Mesodermal cell (in vitro differentiated cells): Measurements from ENCODE around the gene SPG7.

Experiments used
- H3K27ac ChIP-seq: 2 replicates; pipeline ENCODE4 v1.7.0; 2013; ENCODE audit warnings: mild to moderate bottlenecking, low read depth, low read length, moderate library complexity; ENCODE audit not compliant: severe bottlenecking
- H3K36me3 ChIP-seq: 2 replicates; pipeline ENCODE4 v1.7.1; 2013; ENCODE audit warnings: mild to moderate bottlenecking, low read length, moderate library complexity; ENCODE audit not compliant: control insufficient read depth, insufficient read depth
- H3K4me1 ChIP-seq: one replicate; pipeline ENCODE4 v1.7.1; 2013; ENCODE audit warnings: mild to moderate bottlenecking, low read length; ENCODE audit not compliant: insufficient read depth, control insufficient read depth, poor library complexity, severe bottlenecking
- H3K4me3 ChIP-seq: 2 replicates; pipeline ENCODE4 v1.7.0; 2013; ENCODE audit warnings: low read length, control low read depth, mild to moderate bottlenecking; ENCODE audit not compliant: insufficient read depth, poor library complexity, severe bottlenecking; ENCODE audit errors: extremely low read depth
- H3K9me3 ChIP-seq: 2 replicates; pipeline ENCODE4 v1.7.1; 2013; ENCODE audit warnings: mild to moderate bottlenecking, low read length, moderate library complexity; ENCODE audit not compliant: control insufficient read depth
- WGBS, 2 experiments: methylation state at CpG; one replicate each; pipeline ENCODE4 v1.1.5; 2013; ENCODE audit warnings: missing lambda C conversion rate in 2 of 2; ENCODE audit not compliant: insufficient coverage in 2 of 2; 5-methylcytosine and 5-hydroxymethylcytosine counted together

SPG7 gene

GRCh38 chr16:89536886-89537548 is 28.8 kb downstream of the SPG7 start:
- H3K4me3 ChIP-seq = no peak overlapping the region
- peaks cover 83% of the 10 kb centered on the region for H3K36me3 ChIP-seq
- 95% methylated on average over 35 to 36 of the region's 36 CpGs for WGBS, 2 experiments
- no peaks in the 10 kb centered on the region for H3K4me1 ChIP-seq
- H3K9me3 ChIP-seq = no peaks in the 10 kb centered on the region
- H3K27ac ChIP-seq = no peak overlapping the region

GRCh38 chr16:89537549-89537925 is 29.3 kb downstream of the SPG7 start:
- H3K9me3 ChIP-seq = no peaks in the 10 kb centered on the region
- 92 to 99% methylated on average over 7 of the region's 7 CpGs for WGBS, 2 experiments
- no peak overlapping the region for H3K4me3 ChIP-seq
- H3K27ac ChIP-seq = no peak overlapping the region
- H3K4me1 ChIP-seq = no peaks in the 10 kb centered on the region
- H3K36me3 ChIP-seq = peaks cover 81% of the 10 kb centered on the region

- peaks cover 76% of the 10 kb centered on the region for H3K36me3 ChIP-seq
- 98 to 100% methylated on average over 10 to 11 of the region's 12 CpGs for WGBS, 2 experiments
- H3K9me3 ChIP-seq = no peaks in the 10 kb centered on the region
- H3K4me1 ChIP-seq = no peaks in the 10 kb centered on the region
- H3K27ac ChIP-seq = no peak overlapping the region
- H3K4me3 ChIP-seq = no peak overlapping the region
These were observed 30.1 kb downstream of the SPG7 start for GRCh38 chr16:89538286-89538685.

DNA sequence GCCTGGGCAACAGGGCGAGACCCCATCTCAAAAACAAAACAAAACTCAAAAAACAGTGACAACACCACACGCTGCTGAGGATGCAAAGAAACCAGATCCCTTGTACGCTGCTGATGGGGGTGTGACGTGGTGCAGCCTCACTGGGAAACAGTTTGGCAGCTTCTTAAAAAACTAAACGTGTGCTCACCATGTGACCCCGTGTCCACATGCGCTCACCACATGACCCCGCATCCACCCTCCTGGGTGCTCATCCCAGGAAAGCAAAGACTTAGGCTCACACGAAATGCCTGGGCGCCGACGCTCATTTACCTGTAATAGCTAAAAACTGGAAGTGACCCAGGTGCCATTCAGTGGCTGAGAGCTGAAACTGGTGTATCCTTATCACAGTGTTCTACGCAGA is 32.4 kb downstream of the SPG7 start:
- Histone ChIP-seq H3K9me3 (no peaks in the 10 kb centered on the region), H3K36me3 (peaks cover 74% of the 10 kb centered on the region), H3K4me3 (no peak overlapping the region), H3K4me1 (no peaks in the 10 kb centered on the region), H3K27ac (no peak overlapping the region)
- WGBS, 2 experiments = 91 to 93% methylated on average over 13 of the region's 13 CpGs

GRCh38 chr16:89541792-89542191 is 33.6 kb downstream of the SPG7 start:
- Histone ChIP-seq H3K4me1 (no peaks in the 10 kb centered on the region), H3K36me3 (peaks cover 76% of the 10 kb centered on the region), H3K27ac (no peak overlapping the region), H3K9me3 (no peaks in the 10 kb centered on the region), H3K4me3 (no peak overlapping the region)
- 92 to 93% methylated on average over 17 to 21 of the region's 21 CpGs for WGBS, 2 experiments

- 98% methylated on average over 10 to 11 of the region's 11 CpGs for WGBS, 2 experiments
- no peak overlapping the region for H3K4me3 ChIP-seq
- H3K9me3 ChIP-seq = no peaks in the 10 kb centered on the region
- H3K36me3 ChIP-seq = peaks cover 82% of the 10 kb centered on the region
- H3K4me1 ChIP-seq = no peaks in the 10 kb centered on the region
- no peak overlapping the region for H3K27ac ChIP-seq
These were observed 35.9 kb downstream of the SPG7 start for GRCh38 chr16:89544113-89544512.

DNA sequence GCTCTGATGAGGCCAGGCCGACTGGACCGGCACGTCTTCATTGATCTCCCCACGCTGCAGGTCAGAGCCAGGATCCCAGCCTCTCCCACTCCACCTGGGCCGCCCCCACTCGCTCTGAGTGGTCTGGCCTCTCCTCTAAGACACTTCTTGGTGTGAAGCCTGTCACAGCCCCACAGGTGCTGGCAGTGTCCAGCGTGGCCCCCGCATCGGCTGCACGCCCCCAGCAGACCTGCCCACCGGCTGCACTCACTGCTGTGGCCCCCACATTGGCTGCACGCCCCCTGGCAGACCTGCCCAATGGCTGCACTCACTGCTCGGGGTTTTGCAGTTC is 36.5 kb downstream of the SPG7 start:
- H3K9me3 ChIP-seq = no peaks in the 10 kb centered on the region
- peaks cover 83% of the 10 kb centered on the region for H3K36me3 ChIP-seq
- H3K4me3 ChIP-seq = no peak overlapping the region
- WGBS, 2 experiments = 97 to 98% methylated on average over 12 to 13 of the region's 13 CpGs
- H3K4me1 ChIP-seq = no peaks in the 10 kb centered on the region
- no peak overlapping the region for H3K27ac ChIP-seq

GRCh38 chr16:89545044-89545830 is 37.0 kb downstream of the SPG7 start:
- Histone ChIP-seq H3K4me3 (no peak overlapping the region), H3K36me3 (peaks cover 83% of the 10 kb centered on the region), H3K27ac (no peak overlapping the region), H3K9me3 (no peaks in the 10 kb centered on the region), H3K4me1 (no peaks in the 10 kb centered on the region)
- WGBS, 2 experiments = 93 to 95% methylated on average over 13 to 15 of the region's 17 CpGs

DNA sequence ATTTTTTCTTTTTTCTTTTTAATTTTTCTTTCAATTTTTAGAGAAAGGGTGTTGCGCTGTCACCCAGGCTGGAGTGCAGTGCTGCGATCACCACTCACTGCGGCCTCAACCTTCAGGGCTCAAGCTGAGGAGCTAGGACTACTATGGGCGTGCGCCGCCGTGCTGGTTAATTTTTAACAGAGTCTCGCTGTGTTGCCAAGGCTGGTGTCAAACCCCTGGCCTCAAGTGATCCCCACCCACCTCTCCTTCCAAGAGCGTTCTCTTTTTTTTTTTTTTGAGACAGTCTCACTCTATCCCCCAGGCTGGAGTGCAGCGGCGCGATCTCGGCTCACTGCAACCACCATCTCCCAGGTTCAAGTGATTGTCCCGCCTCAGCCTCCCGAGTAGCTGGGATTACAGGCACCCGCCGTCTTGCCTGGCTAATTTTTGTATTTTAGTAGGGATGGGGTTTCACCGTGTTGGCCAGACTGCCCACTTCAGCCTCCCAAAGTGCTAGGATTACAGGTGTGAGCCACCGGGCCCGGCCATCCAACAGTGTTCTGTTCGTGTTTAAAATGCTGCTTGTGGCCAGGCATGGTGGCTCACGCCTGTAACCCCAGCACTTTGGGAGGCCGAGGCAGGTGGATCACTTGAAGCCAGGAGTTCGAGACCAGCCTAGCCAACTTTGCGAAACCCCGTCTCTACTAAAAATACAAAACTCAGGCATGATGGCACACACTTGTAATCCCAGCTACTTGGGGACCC is 37.8 kb downstream of the SPG7 start:
- no peak overlapping the region for H3K4me3 ChIP-seq
- no peak overlapping the region for H3K27ac ChIP-seq
- no peaks in the 10 kb centered on the region for H3K4me1 ChIP-seq
- H3K36me3 ChIP-seq = peaks cover 84% of the 10 kb centered on the region
- WGBS, 2 experiments = 95% methylated on average over 18 of the region's 26 CpGs
- H3K9me3 ChIP-seq = no peaks in the 10 kb centered on the region

- H3K4me1 ChIP-seq = no peaks in the 10 kb centered on the region
- 91% methylated on average over 8 to 14 of the region's 19 CpGs for WGBS, 2 experiments
- no peaks in the 10 kb centered on the region for H3K9me3 ChIP-seq
- no peak overlapping the region for H3K4me3 ChIP-seq
- H3K27ac ChIP-seq = no peak overlapping the region
- peaks cover 84% of the 10 kb centered on the region for H3K36me3 ChIP-seq
These were observed 38.6 kb downstream of the SPG7 start for GRCh38 chr16:89546781-89547180.
